GM21390 (cell line): ENCODE measurements around the gene C2CD2.
"Not testable (repeated sequence)": the region's sequence is repeated elsewhere in the genome, so short reads cannot be mapped to it uniquely, and the experiment has no call there.

Experiments
- ATAC-seq: cut with Tn5 transposase; IDR thresholded peaks from one replicate; pipeline ENCODE4 v1.9.1; 2021; ENCODE audit not compliant: unreplicated experiment

Gene C2CD2

DNA sequence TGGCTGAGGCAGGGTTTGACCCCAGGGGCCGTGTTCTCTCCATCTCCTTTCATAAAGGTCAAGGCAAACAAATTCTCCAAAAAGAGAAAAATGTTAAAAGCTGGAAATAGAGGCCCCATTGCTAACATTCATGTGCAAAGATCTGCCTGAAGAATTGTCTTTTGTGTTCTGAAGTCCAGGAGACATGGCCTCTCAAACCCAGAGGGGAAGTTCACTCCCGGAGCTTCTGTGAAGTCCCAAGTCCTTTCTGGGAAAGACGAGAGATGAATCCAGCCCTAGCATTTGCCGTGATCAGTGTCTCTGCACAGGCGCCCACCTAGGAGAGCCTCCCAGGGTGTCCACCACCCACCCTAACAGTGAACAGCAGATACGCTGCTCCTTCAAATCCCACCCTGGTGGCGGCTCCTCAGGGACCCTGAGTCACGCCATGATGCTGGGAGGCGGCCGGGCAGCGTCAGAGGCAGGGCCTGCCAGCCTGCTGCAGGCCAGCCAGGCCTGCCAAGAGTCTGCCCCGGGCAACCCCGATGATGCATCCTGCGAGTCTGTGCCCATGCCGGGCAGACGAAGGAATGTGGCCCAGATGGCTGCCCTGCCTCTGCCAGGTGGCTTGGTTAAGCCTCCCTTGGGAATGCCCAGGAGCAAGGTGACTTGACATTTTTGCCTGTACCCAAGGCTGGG is 5.2 kb upstream of the C2CD2 start:
- no peak for ATAC-seq

- ATAC-seq, result no peak
These were observed 4.4 kb upstream of the C2CD2 start for GRCh38 chr21:41957991-41958766.

- ATAC-seq, result no peak
These were observed 3.3 kb upstream of the C2CD2 start for GRCh38 chr21:41956926-41957729.

GRCh38 chr21:41955516-41955915 is 1.7 kb upstream of the C2CD2 start:
- ATAC-seq, result no peak

DNA sequence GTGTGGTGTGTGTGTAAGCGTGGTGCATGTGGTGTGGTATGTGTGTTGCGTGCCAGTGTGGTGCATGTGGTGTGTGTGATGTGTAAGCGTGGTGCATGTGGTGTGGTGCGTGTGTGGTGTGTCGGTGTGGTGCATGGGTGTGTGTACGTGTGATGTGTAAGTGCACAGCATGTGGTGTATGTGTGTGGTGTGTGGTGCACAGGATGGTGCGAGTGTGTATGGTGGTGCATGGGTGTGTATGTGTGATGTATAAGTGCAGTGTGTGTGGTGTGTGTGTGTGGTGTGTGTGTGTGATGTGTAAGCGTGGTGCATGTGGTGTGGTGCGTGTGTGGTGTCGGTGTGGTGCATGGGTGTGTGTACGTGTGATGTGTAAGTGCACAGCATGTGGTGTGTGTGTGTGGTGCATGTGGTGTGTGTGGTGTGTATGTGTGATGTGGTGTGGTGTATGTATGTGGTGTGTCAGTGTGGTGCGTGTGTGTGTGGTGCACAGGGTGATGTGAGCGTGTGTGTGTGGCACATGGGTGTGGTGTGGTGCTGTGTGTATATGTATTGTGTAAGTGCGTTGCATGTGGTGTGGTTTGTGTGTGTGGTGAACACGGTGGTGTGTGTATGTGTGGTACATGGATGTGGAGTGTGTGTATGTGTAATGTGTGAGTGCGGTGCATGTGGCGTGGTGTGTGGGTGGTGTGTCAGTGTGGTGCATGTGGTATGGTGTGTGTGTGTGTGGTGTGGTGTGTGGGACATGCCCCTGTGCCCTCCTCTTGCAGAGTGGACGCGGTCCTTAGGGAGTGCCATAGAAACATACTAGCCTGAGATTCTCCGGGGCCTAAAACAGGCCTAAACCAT is 1.1 kb upstream of the C2CD2 start:
- ATAC-seq, result no peak

DNA sequence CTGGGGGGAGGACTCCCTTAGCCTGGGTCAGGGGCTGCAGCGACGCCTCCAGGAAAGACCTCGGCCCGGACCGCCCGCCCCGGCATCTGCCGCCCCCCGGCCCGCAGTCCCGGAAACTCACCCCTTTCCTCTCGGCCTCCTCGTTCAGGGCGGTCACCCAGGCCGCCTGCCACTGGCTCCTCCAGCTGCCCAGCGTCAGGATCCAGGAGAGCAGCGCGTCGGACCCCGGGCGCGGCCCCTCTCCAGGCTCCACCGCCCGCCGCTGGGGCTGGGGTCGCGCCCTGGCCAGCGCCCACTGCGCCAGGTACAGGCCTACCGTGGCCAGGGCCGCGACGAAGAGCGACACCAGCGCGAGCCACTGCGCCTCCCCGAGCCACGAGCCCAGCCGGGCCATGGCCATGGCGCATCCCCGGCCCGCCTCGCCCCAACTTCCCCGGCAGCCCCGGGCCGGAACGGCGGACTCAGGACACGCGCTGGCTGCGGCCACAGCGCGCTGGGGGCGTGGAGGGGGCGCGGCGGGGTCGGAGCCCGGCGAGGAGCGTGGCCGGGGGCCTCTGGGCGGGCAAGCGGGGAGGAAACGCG is 478 bp downstream of the C2CD2 start:
- peak; percentile 29 for ATAC-seq

- ATAC-seq, result no peak
These were observed 1.1 kb downstream of the C2CD2 start for GRCh38 chr21:41952568-41953248.

GRCh38 chr21:41951876-41952567 is 1.8 kb downstream of the C2CD2 start:
- ATAC-seq, result no peak

DNA sequence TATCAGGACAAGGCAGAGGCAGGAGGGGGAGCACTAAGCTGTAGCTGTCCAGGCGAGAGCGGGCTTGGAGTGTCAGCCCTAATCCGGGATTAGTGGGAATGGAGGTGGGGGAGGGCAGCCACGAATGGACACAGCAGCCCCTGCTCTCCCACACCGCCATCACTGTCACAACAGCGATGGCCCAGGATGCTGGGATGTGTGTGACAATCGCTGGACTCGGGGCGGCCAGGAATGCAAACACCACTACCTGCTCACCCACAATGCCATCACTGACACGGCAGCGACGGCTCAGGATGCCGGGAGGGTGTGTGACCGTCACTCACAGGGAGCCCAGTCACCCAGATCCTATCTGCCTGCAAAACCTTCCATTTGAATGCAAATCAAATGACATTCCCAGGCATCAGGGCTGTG is 2.9 kb downstream of the C2CD2 start:
- no peak for ATAC-seq

DNA sequence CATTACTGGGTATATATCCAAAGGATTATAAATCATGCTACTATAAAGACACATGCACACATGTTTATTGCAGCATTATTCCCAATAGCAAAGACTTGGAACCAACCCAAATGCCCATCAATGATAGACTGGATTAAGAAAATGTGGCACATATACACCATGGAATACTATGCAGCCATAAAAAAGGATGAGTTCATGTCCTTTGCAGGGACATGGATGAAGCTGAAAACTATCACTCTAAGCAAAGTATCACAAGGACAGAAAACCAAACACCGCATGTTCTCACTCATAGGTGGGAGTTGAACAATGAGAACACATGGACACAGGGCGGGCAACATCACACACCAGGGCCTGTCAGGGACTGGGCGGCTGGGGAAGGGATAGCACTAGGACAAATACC is 4.2 kb downstream of the C2CD2 start:
- not testable (repeated sequence) for ATAC-seq

- ATAC-seq, result no peak
These were observed 4.9 kb downstream of the C2CD2 start for GRCh38 chr21:41948901-41949300.

DNA sequence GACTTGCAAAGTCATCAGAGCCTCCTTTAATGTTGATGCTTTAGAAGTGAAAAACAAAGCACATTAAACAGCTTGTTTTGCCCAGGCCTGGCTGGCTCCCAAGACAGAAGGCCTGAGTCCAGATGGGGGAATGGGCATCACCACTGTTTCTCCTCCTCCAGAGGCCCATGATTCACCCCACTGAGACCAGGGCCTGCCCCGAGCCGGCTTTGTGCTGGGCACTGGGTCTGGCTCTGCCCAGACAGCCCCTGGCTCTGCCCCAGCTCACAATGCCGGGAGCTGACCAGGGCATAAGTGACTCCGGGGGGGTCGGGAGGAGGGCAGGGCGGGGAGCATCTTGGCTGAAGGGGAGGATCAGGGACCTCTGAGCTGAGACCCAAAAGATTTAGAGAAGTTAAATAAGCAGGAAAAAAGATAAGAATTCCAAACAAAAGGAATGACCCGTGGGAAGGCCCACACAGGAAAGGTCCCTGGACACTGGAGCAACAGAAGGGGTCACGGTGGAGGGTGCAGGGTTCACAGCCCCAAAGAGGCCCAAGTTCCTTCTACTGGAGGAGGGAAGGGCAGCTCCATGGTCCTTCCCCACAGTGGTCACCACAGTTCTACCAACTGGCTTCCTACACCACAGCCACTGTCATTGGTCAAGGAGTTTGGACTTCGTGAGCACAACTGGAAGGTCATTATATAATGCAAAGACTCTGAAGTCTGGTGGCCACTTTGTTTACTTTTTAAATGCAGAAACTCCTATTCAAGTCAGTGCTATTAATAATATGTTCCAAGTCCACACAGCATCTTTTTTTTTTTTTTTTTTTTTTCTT is 5.5 kb downstream of the C2CD2 start:
- no peak for ATAC-seq

DNA sequence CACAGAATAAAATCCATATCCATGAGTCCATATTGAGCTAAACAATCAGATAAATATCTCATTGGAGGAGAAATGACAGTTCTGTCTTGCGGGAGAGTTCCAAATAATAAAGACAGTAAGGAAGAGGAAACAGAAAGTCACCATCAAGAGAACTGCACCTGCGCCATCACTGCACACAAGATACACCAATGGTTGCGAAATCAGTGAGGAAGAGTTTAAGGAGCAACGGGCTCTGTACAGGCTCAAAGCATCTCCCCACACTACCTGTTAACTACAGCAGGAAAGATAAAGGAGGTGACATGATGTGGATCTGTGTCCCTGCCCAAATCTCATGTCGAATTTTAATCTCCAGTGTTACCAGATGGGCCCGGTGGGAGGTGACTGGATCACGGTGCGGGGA is 7.8 kb downstream of the C2CD2 start:
- no peak for ATAC-seq

- no peak for ATAC-seq
These were observed 10.0 kb downstream of the C2CD2 start for GRCh38 chr21:41943851-41944250.

DNA sequence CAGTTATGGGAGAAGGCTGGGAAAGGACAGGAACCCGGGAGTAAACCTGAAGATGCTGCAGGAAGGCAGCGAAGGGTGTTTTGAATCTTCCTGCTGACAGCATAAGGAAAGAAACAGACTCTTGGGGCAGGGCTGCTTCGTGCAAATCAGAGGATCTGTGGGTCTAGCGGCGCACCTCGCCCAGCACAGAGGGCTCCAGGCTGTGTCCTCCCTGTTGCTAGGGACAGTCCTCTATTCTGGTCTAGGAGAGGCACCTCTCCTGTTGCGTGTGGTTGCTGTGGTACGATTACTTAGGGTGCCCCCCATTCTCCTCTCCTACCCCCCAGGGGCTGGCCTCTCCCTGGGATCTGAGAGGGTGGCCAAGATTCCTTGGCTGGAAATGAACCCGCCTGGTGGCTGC is 11.4 kb downstream of the C2CD2 start:
- no peak for ATAC-seq

GRCh38 chr21:41941941-41942340 is 11.9 kb downstream of the C2CD2 start:
- no peak for ATAC-seq

DNA sequence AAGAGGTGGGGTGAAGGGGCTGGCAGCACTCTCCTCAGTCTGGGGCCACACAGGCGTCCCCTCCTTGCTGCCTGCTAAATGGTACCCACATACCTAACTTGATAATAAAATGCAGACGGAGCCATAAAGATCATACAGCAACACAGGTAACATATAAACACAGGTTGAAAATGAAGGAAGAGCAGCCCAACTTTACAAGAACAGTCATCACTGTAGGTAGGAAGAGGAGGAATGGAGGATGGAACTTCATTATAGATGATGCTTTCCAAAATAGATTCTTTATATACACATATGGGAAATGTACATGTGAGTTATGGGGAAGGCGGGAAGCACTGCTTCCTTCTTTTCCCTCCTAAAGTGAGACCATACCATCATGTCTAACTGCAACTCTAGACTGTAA is 13.4 kb downstream of the C2CD2 start:
- ATAC-seq, result no peak

GRCh38 chr21:41939391-41939790 is 14.4 kb downstream of the C2CD2 start:
- ATAC-seq, result no peak
